ENCODE data around the gene MAST1.
"Not testable (repeated sequence)": the region's sequence is repeated elsewhere in the genome, so short reads cannot be mapped to it uniquely, and the experiment has no call there.

Gene MAST1

GRCh38 chr19:12838182-12838885 lies at the start of gene MAST1:
Gene MAST1 (plus strand): TSS chr19:12838515. CDS start chr19:12838573, 58 bp downstream.
- DNase-seq (ENCODE audit: insufficient read length, low spot score) (no peak), FAIRE-seq (no peak)

- FAIRE-seq = peak; percentile 69
- DNase-seq (ENCODE audit: insufficient read length, low spot score) = no peak
Measured at GRCh38 chr19:12788682-12789097, 49.6 kb upstream of the MAST1 start.

GRCh38 chr19:12789098-12789903 lies 49.0 kb upstream of the MAST1 start:
- DNase-seq (ENCODE audit: insufficient read length, low spot score) = no peak
- FAIRE-seq = no peak

GRCh38 chr19:12789904-12790619 lies 48.3 kb upstream of the MAST1 start:
- DNase-seq (ENCODE audit: insufficient read length, low spot score) (peak; percentile 93), FAIRE-seq (no peak)

GRCh38 chr19:12790628-12791344 lies 47.5 kb upstream of the MAST1 start:
- no peak for FAIRE-seq
- DNase-seq (ENCODE audit: insufficient read length, low spot score) = no peak

- FAIRE-seq (peak; percentile 82), DNase-seq (ENCODE audit: insufficient read length, low spot score) (peak; percentile 78)
Measured at GRCh38 chr19:12791345-12792050, 46.8 kb upstream of the MAST1 start, which contains the start of gene JUNB. Gene JUNB (plus strand): TSS chr19:12791486. CDS start chr19:12791772, 286 bp downstream.

GRCh38 chr19:12792051-12792852 lies 46.1 kb upstream of the MAST1 start:
- DNase-seq (ENCODE audit: insufficient read length, low spot score) (no peak), FAIRE-seq (peak; percentile 49)

- no peak for DNase-seq (ENCODE audit: insufficient read length, low spot score)
Measured at GRCh38 chr19:12792853-12793289, 45.4 kb upstream of the MAST1 start.

GRCh38 chr19:12793290-12794195 lies 44.8 kb upstream of the MAST1 start:
- FAIRE-seq (peak; percentile 70), DNase-seq (ENCODE audit: insufficient read length, low spot score) (peak; percentile 78)

More at GRCh38 chr19:12792853-12793289, 45.4 kb upstream of the MAST1 start:
- no peak for FAIRE-seq

GRCh38 chr19:12794196-12794941 lies 43.9 kb upstream of the MAST1 start:
- DNase-seq (ENCODE audit: insufficient read length, low spot score) (no peak), FAIRE-seq (no peak)

- no peak for FAIRE-seq
- DNase-seq (ENCODE audit: insufficient read length, low spot score) = no peak
Measured at GRCh38 chr19:12794971-12795381, 43.3 kb upstream of the MAST1 start.

- FAIRE-seq = peak; percentile 89
Measured at GRCh38 chr19:12796146-12797071, 41.9 kb upstream of the MAST1 start.

GRCh38 chr19:12797141-12797587 lies 41.2 kb upstream of the MAST1 start:
- DNase-seq (ENCODE audit: insufficient read length, low spot score) (no peak), FAIRE-seq (no peak)

More at GRCh38 chr19:12796146-12797071, 41.9 kb upstream of the MAST1 start:
- DNase-seq (ENCODE audit: insufficient read length, low spot score) = no peak

GRCh38 chr19:12797607-12798006 lies 40.7 kb upstream of the MAST1 start:
- not testable (repeated sequence) for FAIRE-seq; DNase-seq (ENCODE audit: insufficient read length, low spot score)

GRCh38 chr19:12799742-12800465 lies 38.4 kb upstream of the MAST1 start:
- no peak for DNase-seq (ENCODE audit: insufficient read length, low spot score)
- no peak for FAIRE-seq

- FAIRE-seq (no peak), DNase-seq (ENCODE audit: insufficient read length, low spot score) (no peak)
Measured at GRCh38 chr19:12800466-12800770, 37.9 kb upstream of the MAST1 start.

All from GM19239 (cell line).